ENCODE measurements around the gene HMGN1.

HMGN1 gene

DNA sequence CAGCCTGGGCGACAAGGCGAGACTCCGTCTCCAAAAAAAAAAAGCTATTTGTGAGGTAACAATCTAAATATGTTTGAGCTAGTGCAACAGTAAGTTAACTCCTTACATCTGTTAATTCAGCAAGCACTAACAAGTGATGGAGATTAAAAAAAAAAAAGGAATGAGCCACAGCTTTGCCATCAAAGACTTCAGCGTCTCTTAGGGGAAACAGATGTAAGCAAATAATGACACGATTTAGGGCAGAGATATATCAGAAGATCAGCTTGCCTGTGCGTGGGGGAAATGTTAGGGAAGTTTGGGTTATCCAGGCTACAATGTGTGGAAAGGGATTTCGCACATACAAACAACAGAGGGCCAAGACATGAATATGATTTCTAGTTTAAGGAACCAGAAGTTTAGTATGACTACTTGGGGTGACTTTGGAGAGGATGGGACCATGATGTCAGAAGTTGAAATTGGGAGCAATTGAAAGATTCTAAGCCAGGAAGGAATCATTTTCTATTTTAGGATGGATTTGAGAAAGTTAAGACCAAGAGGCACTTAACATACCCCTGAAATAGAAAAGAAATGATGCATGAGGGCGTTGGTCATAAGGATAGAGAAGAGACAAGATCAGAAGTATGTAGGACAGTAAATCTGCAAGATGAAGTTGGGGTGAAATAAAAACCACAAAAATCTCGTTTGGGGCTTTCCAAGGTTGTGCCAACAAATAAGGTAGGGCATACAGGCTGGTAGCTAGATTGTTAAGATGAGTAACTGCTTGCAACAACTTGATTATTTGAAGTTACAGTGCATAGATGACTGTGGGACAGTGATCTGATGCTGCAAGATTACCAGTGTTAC is 33.1 kb downstream of the HMGN1 start:
- no peak for DNase-seq (ENCODE audit: low read depth)
- H3K4me3 ChIP-seq (ENCODE audit: control insufficient read depth, low read depth, low read length) = no peak overlapping the region
- TF ChIP-seq, protein P1, sequence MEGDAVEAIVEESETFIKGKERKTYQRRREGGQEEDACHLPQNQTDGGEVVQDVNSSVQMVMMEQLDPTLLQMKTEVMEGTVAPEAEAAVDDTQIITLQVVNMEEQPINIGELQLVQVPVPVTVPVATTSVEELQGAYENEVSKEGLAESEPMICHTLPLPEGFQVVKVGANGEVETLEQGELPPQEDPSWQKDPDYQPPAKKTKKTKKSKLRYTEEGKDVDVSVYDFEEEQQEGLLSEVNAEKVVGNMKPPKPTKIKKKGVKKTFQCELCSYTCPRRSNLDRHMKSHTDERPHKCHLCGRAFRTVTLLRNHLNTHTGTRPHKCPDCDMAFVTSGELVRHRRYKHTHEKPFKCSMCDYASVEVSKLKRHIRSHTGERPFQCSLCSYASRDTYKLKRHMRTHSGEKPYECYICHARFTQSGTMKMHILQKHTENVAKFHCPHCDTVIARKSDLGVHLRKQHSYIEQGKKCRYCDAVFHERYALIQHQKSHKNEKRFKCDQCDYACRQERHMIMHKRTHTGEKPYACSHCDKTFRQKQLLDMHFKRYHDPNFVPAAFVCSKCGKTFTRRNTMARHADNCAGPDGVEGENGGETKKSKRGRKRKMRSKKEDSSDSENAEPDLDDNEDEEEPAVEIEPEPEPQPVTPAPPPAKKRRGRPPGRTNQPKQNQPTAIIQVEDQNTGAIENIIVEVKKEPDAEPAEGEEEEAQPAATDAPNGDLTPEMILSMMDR (IDR thresholded peaks at IDR 0.05; ENCODE audit: control insufficient read depth, insufficient read depth, low read depth, low read length, missing control alignments) = no peak

DNA sequence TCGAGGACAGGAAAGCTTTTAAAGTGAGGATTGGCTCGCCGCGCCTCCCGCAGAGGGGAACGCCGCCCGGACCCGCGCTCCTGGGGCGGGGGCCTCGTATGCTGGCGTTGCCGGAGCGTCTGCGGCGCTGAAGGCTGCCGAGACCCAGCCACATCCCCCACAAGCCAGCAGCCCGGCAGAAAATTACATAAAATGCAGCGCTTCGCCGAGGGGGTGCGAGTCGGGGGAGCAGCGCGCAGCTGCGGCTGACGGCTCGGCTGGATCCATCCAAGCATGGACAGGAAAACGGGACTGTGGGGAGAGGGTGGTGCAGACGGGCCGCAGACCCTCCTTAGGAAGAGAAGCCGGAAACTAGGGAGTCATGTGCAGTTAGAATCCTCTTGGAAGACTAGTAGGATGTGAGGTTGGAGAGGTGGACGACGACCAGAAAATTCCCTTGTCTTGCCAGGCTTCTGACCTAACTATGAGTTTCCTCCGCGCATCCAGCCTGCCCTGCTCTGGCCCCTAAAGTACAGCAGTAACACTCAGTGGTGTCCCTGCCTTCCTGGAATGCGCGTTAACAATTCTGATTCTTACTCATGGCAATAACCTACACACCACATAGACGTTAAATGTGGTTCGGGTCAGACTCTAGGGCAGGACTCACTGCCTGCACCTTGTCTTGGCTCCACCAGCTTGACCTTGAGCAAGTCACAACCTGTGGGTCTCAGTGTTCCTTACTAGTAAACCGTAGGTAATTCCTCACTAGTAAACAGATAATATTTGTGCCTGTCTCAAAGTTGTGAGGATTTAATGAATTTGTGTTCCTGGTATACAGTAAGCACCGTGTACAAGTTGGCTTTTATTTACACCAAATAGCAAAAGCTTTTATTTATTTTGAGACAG is 34.5 kb downstream of the HMGN1 start:
- peak overlapping the region; percentile 69 for H3K4me3 ChIP-seq (ENCODE audit: control insufficient read depth, low read depth, low read length)
- TF ChIP-seq, protein P1 (IDR thresholded peaks at IDR 0.05; ENCODE audit: control insufficient read depth, insufficient read depth, low read depth, low read length, missing control alignments) = no peak
- DNase-seq (ENCODE audit: low read depth) = no peak

DNA sequence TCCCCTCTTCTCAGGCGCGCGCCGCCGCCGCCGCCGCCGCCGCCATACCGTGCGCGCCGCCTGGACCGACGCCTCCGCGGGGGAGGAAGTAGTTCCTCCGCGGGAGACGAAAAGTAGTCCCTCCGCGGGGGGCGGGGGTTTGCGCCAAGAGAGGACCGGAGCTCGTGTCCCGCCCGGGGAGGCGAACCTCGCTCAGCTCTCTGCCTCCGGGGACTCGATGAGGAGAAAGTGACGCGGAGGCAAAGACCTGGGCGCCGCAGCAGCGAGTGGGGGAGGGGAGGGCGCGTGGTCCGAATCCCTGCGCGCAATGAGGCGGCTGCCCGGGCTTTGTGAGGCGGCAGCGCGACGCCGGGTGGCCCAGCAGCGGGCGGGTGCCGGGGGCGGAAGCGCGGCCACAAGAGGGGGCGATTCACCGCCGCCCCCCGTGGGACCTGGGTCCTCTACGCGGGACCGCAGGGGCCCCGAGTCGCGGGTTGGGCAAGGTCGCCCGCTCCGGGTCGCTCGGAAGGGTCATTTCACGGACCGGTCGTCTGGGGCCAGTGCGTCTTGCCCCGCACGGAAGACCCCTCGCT is 35.2 kb downstream of the HMGN1 start, which contains the start of gene BRWD1:
Gene BRWD1 (minus strand): TSS at position 62 of the 572 bp plus-strand sequence. CDS start 141 bp downstream, outside the sequence.
- peak within 1 kb of the TSS; percentile 69 for H3K4me3 ChIP-seq (ENCODE audit: control insufficient read depth, low read depth, low read length)

DNA sequence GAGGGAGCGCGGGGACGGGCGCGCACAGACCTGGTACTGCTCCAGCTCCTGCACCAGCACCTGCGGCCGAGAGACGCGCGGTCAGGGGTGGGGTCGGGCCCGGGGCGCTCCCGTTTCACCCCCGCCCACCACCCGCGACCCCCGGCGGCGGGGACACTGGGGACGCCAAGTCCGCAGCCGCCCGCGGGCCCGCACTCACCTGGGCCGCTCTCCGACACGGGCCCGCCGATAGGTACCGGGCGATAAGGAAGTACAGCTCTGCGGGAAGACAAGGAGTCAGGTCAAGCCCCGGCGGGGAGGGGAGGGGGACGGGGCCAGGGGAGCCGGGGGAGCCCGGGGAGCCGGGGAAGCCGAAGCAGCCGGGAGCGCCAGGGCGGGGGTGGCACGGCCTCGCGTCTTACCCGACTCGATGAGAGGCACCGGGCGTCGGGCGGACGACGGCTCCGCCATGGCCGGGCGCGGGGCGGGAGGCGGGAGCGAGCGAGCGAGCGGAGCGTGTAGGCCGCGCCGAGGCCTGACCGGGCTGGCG is 35.8 kb downstream of the HMGN1 start:
- H3K4me3 ChIP-seq (ENCODE audit: control insufficient read depth, low read depth, low read length) = peak overlapping the region; percentile 69
- TF ChIP-seq, protein P1 (IDR thresholded peaks at IDR 0.05; ENCODE audit: control insufficient read depth, insufficient read depth, low read depth, low read length, missing control alignments) = no peak
- no peak for DNase-seq (ENCODE audit: low read depth)

More for the DNA sequence above, 35.2 kb downstream of the HMGN1 start, which contains the start of gene BRWD1:
- TF ChIP-seq, protein P1 (IDR thresholded peaks at IDR 0.05; ENCODE audit: control insufficient read depth, insufficient read depth, low read depth, low read length, missing control alignments) = peak; percentile 10
- DNase-seq (ENCODE audit: low read depth) = no peak

DNA sequence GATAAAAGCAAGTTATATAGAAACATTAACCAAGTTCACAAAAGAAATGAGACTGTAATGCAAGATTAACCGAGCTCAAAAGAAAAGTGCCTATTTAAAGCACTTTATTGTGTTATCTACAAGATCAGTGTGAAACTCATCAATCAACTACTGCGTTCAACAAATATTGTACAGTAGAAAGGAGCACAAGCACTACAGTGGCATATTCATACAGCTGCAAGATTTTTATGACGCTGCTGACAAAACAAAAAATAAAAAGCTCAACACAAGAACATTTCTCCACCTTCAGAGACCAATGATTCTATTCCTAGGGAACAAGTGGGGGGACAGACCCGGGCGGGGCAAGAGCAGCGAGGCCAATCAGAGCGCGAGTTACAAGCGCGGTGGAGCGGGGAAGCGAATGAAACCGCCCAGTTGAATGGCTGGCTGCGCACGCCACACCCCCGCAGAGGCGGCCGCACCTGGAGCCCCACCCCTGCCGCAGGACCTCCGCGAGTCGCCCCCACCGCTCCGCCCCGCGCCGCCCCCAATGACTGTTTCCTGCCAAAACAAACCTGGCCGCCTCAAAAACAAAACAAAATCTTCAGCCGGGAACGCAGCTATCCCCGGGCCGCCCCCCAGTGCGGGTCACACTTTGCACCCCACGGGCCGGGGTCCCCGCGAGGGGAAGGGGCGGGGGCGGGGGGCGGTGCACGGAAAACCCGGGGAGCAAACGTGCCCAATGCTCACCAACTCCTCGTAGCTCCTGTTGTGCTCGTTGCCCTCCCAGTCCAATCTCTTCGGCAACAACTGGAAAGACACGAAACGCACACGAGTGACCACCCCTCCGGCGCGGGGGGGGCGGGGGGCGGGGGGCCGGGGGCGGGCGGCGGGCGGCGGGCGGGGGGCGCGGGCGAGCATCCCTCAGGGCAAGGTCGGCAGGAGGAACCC is 36.5 kb downstream of the HMGN1 start:
- TF ChIP-seq, protein P1 (IDR thresholded peaks at IDR 0.05; ENCODE audit: control insufficient read depth, insufficient read depth, low read depth, low read length, missing control alignments) = no peak
- DNase-seq (ENCODE audit: low read depth) = no peak
- peak overlapping the region; percentile 69 for H3K4me3 ChIP-seq (ENCODE audit: control insufficient read depth, low read depth, low read length)

Measured in AG09309 (cell line).